Astrocyte (in vitro differentiated cells and primary cell): ENCODE measurements around the gene MSRB3.

ENCODE experiments used
- EZH2 ChIP-seq: IDR thresholded peaks from 2 replicates; pipeline ENCODE4 v1.6.1; 2012; ENCODE audit warnings: mild to moderate bottlenecking, low read length, inconsistent platforms; ENCODE audit not compliant: insufficient read depth
- TF ChIP-seq, protein P1 (sequence below): IDR thresholded peaks from 2 replicates; pipeline ENCODE4 v1.5.1; 2011; ENCODE audit warnings: low read depth, mild to moderate bottlenecking, inconsistent platforms, low read length, moderate library complexity; ENCODE audit not compliant: insufficient read depth

DNA sequence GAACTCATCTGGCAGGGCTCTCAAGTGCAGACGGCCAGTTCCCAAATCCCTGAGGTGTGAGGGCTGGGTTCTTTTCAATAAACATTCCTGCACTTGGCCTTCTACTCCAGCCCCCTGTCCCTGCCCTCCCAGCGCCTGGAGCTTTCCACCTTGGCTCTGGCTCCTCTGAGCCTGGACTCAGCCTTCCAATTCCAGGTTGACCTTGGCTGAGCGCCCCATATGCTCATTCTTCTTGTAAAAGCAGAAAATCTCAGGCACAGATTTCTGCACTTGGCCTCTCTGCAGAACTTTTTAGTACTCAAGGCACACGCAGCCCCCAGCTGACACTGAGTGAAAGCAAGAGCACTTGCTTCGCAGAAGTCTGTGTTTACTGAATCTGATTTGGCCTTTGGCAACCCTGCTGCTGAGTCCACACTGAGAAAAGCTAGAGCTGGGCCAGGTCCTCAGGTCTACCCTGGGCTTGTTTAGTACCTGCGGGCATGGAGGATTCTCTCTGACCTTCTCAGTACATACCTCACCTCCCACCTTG lies 222.7 kb downstream of the MSRB3 start:
- TF ChIP-seq, protein P1, sequence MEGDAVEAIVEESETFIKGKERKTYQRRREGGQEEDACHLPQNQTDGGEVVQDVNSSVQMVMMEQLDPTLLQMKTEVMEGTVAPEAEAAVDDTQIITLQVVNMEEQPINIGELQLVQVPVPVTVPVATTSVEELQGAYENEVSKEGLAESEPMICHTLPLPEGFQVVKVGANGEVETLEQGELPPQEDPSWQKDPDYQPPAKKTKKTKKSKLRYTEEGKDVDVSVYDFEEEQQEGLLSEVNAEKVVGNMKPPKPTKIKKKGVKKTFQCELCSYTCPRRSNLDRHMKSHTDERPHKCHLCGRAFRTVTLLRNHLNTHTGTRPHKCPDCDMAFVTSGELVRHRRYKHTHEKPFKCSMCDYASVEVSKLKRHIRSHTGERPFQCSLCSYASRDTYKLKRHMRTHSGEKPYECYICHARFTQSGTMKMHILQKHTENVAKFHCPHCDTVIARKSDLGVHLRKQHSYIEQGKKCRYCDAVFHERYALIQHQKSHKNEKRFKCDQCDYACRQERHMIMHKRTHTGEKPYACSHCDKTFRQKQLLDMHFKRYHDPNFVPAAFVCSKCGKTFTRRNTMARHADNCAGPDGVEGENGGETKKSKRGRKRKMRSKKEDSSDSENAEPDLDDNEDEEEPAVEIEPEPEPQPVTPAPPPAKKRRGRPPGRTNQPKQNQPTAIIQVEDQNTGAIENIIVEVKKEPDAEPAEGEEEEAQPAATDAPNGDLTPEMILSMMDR: no peak
- TF ChIP-seq EZH2: no peak
